Forelimb muscle (tissue), 1 donor: ENCODE measurements around the gene CHRND. TPM values are rescaled to one million over a fixed set of nuclear protein-coding genes. Genes with fewer than 3 reads are reported as not detected.

Experiments used
- DNase-seq: peaks from one replicate; pipeline ENCODE4 v3.0.0-alpha.2; 2013; ENCODE audit warnings: low read depth
- polyA plus RNA-seq: library from polyadenylated mRNA; unstranded; fragments of 120-200 nt; gene quantifications from one replicate; pipeline ENCODE4 v1.2.1, GENCODE V29; 2013; ENCODE audit not compliant: insufficient read length

The CHRND gene
- polyA plus RNA-seq, 1 donor = 180 TPM

GRCh38 chr2:232573042-232573441 lies 47.1 kb downstream of the CHRND start:
- DNase-seq = no peak

GRCh38 chr2:232573771-232574435 lies 47.9 kb downstream of the CHRND start:
- no peak for DNase-seq

GRCh38 chr2:232574674-232575403 lies 48.9 kb downstream of the CHRND start:
- no peak for DNase-seq

GRCh38 chr2:232575404-232575746 lies 49.4 kb downstream of the CHRND start:
- DNase-seq = no peak

GRCh38 chr2:232576995-232577394 lies 51.0 kb downstream of the CHRND start:
- DNase-seq = no peak

GRCh38 chr2:232577841-232578240 lies 51.9 kb downstream of the CHRND start:
- no peak for DNase-seq

GRCh38 chr2:232578626-232579025 lies 52.7 kb downstream of the CHRND start:
- DNase-seq = no peak

- no peak for DNase-seq
Measured at GRCh38 chr2:232580648-232580981, 54.7 kb downstream of the CHRND start.

- no peak for DNase-seq
Measured at GRCh38 chr2:232581725-232582124, 55.8 kb downstream of the CHRND start.

- DNase-seq = no peak
Measured at GRCh38 chr2:232584238-232584637, 58.3 kb downstream of the CHRND start.

Other genes with a start within 250 kb of the CHRND start
- not detected for gene ALPP, start 147.4 kb upstream of the CHRND start, polyA plus RNA-seq
- not detected for gene ALPG, start 119.3 kb upstream of the CHRND start, polyA plus RNA-seq
- not detected for gene ALPI, start 70.0 kb upstream of the CHRND start, polyA plus RNA-seq
- gene ECEL1, start 38.3 kb upstream of the CHRND start, polyA plus RNA-seq = 0.51 TPM
- gene PRSS56, start 5.8 kb upstream of the CHRND start, polyA plus RNA-seq = 3.4 TPM
- gene CHRNG, start 13.5 kb downstream of the CHRND start, polyA plus RNA-seq = 160 TPM
- gene TIGD1, start 24.4 kb downstream of the CHRND start, polyA plus RNA-seq = 6.8 TPM
- gene EIF4E2, start 24.5 kb downstream of the CHRND start, polyA plus RNA-seq = 152 TPM
- gene EFHD1, start 107.4 kb downstream of the CHRND start, polyA plus RNA-seq = 30.1 TPM
- 39.0 TPM for gene GIGYF2, start 171.2 kb downstream of the CHRND start, polyA plus RNA-seq